ENCODE data around the gene KLHL41. TPM values are rescaled to one million over a fixed set of nuclear protein-coding genes. Genes with fewer than 3 reads are reported as not detected.
A peak's percentile ranks its signal among the peaks of the same experiment; 100 is the strongest.

The KLHL41 gene
- total RNA-seq, 1 experiment from 2014 or later, result 0.07 TPM

- H3K27ac ChIP-seq (ENCODE audit: low read length), result peak overlapping the region; percentile 19; the same call in 1 of the 2 replicates
- DNase-seq (peak; percentile 69), ATAC-seq (peak; percentile 96)
- TF ChIP-seq EZH2 (IDR thresholded peaks at IDR 0.05; ENCODE audit: low read length, unreplicated experiment) (no peak), EZH2phosphoT487 (IDR thresholded peaks at IDR 0.05; ENCODE audit: borderline replicate concordance, low read length) (no peak)
- no peaks in the 10 kb centered on the region for H3K79me2 ChIP-seq (ENCODE audit: low read length)
- no peaks in the 10 kb centered on the region for H3K36me3 ChIP-seq (ENCODE audit: low read depth, low read length)
- H3K27me3 ChIP-seq (ENCODE audit: low read length), result no peaks in the 10 kb centered on the region
- no TSS peak for BruUV-seq (replicated peaks)
- peak overlapping the region; percentile 36 for H3K4me2 ChIP-seq (ENCODE audit: low read length)
- H3K4me1 ChIP-seq (ENCODE audit: insufficient read depth, low read length), result peaks cover 13% of the 10 kb centered on the region
- H3K9ac ChIP-seq (ENCODE audit: low read length), result no peak overlapping the region
- H3K9me3 ChIP-seq (ENCODE audit: low read length), result no peaks in the 10 kb centered on the region
- ChIA-PET POLR2A (ENCODE audit: unreplicated experiment) (interaction anchor here (0.7 kb wide), 1 partner anchor 100 kb away, joined by 5 read pairs; no protein-coding TSS in a partner anchor), CTCF (interaction anchor here (0.6 kb wide), 3 partner anchors 17 to 414 kb away, joined by 3 to 4 read pairs (median 4); no protein-coding TSS in a partner anchor)
- no peaks in the 10 kb centered on the region for H4K20me1 ChIP-seq (ENCODE audit: low read length)
- peak overlapping the region; percentile 41; the same call in 1 of the 2 replicates for H2AFZ ChIP-seq (ENCODE audit: low read length)
- H3K4me3 ChIP-seq (ENCODE audit: low read length), result no peak overlapping the region
- H3F3A ChIP-seq (ENCODE audit: low read length, unreplicated experiment), result no peaks in the 10 kb centered on the region
- intact Hi-C loops (cut with micrococcal nuclease), result no loop called here
- no peaks in the 10 kb centered on the region for H3K9me2 ChIP-seq (replicated peaks; ENCODE audit: low read length)
Measured at GRCh38 chr2:169462896-169463695, 46.4 kb upstream of the KLHL41 start.

- no peaks in the 10 kb centered on the region for H3K79me2 ChIP-seq (ENCODE audit: low read length)
- H3K9ac ChIP-seq (ENCODE audit: low read length), result no peak overlapping the region
- H3K9me3 ChIP-seq (ENCODE audit: low read length), result no peaks in the 10 kb centered on the region
- no peak for DNase-seq
- no peak overlapping the region for H3K4me2 ChIP-seq (ENCODE audit: low read length)
- intact Hi-C loops (cut with micrococcal nuclease), result no loop called here
- H3K36me3 ChIP-seq (ENCODE audit: low read depth, low read length), result no peaks in the 10 kb centered on the region
- H3K4me1 ChIP-seq (ENCODE audit: insufficient read depth, low read length), result peaks cover 13% of the 10 kb centered on the region
- no peak overlapping the region for H2AFZ ChIP-seq (ENCODE audit: low read length)
- no peaks in the 10 kb centered on the region for H3F3A ChIP-seq (ENCODE audit: low read length, unreplicated experiment)
- peak; percentile 52 for ATAC-seq
- H3K27ac ChIP-seq (ENCODE audit: low read length), result no peak overlapping the region
- ChIA-PET CTCF (interaction anchor here (1.0 kb wide), 2 partner anchors 12 to 15 kb away, joined by 3 read pairs; partner anchors contain the start of gene BBS5), POLR2A (ENCODE audit: unreplicated experiment) (interaction anchor here (0.7 to 0.8 kb wide), 2 partner anchors 12 to 16 kb away, joined by 5 to 10 read pairs; no protein-coding TSS in a partner anchor)
- BruUV-seq (replicated peaks), result no TSS peak
- H3K4me3 ChIP-seq (ENCODE audit: low read length), result no peak overlapping the region
- H4K20me1 ChIP-seq (ENCODE audit: low read length), result no peaks in the 10 kb centered on the region
- TF ChIP-seq EZH2 (IDR thresholded peaks at IDR 0.05; ENCODE audit: low read length, unreplicated experiment), result no peak
- no peak for TF ChIP-seq CTCF (conservative IDR thresholded peaks at IDR 0.05; ENCODE audit: low read depth, low read length)
- TF ChIP-seq EZH2phosphoT487 (IDR thresholded peaks at IDR 0.05; ENCODE audit: borderline replicate concordance, low read length), result no peak
- H3K27me3 ChIP-seq (ENCODE audit: low read length), result no peaks in the 10 kb centered on the region
- H3K9me2 ChIP-seq (replicated peaks; ENCODE audit: low read length), result no peaks in the 10 kb centered on the region
Measured at GRCh38 chr2:169464466-169464865, 45.0 kb upstream of the KLHL41 start.

GRCh38 chr2:169464882-169465281 is 44.6 kb upstream of the KLHL41 start:
- no TSS peak for BruUV-seq (replicated peaks)
- Histone ChIP-seq H3K4me2 (ENCODE audit: low read length) (no peak overlapping the region), H3K79me2 (ENCODE audit: low read length) (no peaks in the 10 kb centered on the region), H2AFZ (ENCODE audit: low read length) (no peak overlapping the region), H3K27ac (ENCODE audit: low read length) (no peak overlapping the region), H3F3A (ENCODE audit: low read length, unreplicated experiment) (no peaks in the 10 kb centered on the region), H3K9me3 (ENCODE audit: low read length) (no peaks in the 10 kb centered on the region), H3K27me3 (ENCODE audit: low read length) (no peaks in the 10 kb centered on the region), H3K4me3 (ENCODE audit: low read length) (no peak overlapping the region), H3K4me1 (ENCODE audit: insufficient read depth, low read length) (peaks cover 13% of the 10 kb centered on the region), H3K9ac (ENCODE audit: low read length) (no peak overlapping the region), H3K36me3 (ENCODE audit: low read depth, low read length) (no peaks in the 10 kb centered on the region), H3K9me2 (replicated peaks; ENCODE audit: low read length) (no peaks in the 10 kb centered on the region), H4K20me1 (ENCODE audit: low read length) (no peaks in the 10 kb centered on the region)
- TF ChIP-seq EZH2 (IDR thresholded peaks at IDR 0.05; ENCODE audit: low read length, unreplicated experiment) (no peak), CTCF (conservative IDR thresholded peaks at IDR 0.05; ENCODE audit: low read depth, low read length) (no peak), EZH2phosphoT487 (IDR thresholded peaks at IDR 0.05; ENCODE audit: borderline replicate concordance, low read length) (no peak)
- ChIA-PET POLR2A (ENCODE audit: unreplicated experiment) (interaction anchor here (0.8 kb wide), 1 partner anchor 15 kb away, joined by 5 read pairs; no protein-coding TSS in a partner anchor), CTCF (interaction anchor here (1.0 kb wide), 2 partner anchors 12 to 14 kb away, joined by 3 read pairs; partner anchors contain the start of gene BBS5)
- peak; percentile 52 for ATAC-seq
- no peak for DNase-seq
- intact Hi-C loops (cut with micrococcal nuclease), result no loop called here
